Ectodermal cell (in vitro differentiated cells): ENCODE measurements around the gene NDUFB10.
A peak's percentile ranks its signal among the peaks of the same experiment; 100 is the strongest.

Experiments used
- H3K27ac ChIP-seq: 2 replicates; pipeline ENCODE4 v1.7.0; 2013; ENCODE audit warnings: mild to moderate bottlenecking, low read depth, low read length; ENCODE audit not compliant: insufficient read depth, poor library complexity, severe bottlenecking
- H3K27me3 ChIP-seq: 2 replicates; pipeline ENCODE4 v1.7.0; 2013; ENCODE audit warnings: mild to moderate bottlenecking, low read length; ENCODE audit not compliant: insufficient read depth, control insufficient read depth, poor library complexity, severe bottlenecking
- H3K36me3 ChIP-seq: one replicate; pipeline ENCODE4 v1.7.0; 2013; ENCODE audit warnings: low read length; ENCODE audit not compliant: control insufficient read depth, insufficient read depth
- H3K4me1 ChIP-seq: one replicate; pipeline ENCODE4 v1.7.0; 2013; ENCODE audit warnings: low read length; ENCODE audit not compliant: control insufficient read depth, insufficient read depth
- H3K4me3 ChIP-seq: 2 replicates; pipeline ENCODE4 v1.7.0; 2013; ENCODE audit warnings: low read depth, low read length, control low read depth; ENCODE audit not compliant: insufficient read depth
- H3K9me3 ChIP-seq: 2 replicates; pipeline ENCODE4 v1.7.0; 2013; ENCODE audit warnings: mild to moderate bottlenecking, low read length, moderate library complexity; ENCODE audit not compliant: control insufficient read depth
- WGBS, 2 experiments: methylation state at CpG; one replicate each; pipeline ENCODE4 v1.1.7; 2013; ENCODE audit warnings: missing lambda C conversion rate in 2 of 2; 5-methylcytosine and 5-hydroxymethylcytosine counted together

Gene NDUFB10

DNA sequence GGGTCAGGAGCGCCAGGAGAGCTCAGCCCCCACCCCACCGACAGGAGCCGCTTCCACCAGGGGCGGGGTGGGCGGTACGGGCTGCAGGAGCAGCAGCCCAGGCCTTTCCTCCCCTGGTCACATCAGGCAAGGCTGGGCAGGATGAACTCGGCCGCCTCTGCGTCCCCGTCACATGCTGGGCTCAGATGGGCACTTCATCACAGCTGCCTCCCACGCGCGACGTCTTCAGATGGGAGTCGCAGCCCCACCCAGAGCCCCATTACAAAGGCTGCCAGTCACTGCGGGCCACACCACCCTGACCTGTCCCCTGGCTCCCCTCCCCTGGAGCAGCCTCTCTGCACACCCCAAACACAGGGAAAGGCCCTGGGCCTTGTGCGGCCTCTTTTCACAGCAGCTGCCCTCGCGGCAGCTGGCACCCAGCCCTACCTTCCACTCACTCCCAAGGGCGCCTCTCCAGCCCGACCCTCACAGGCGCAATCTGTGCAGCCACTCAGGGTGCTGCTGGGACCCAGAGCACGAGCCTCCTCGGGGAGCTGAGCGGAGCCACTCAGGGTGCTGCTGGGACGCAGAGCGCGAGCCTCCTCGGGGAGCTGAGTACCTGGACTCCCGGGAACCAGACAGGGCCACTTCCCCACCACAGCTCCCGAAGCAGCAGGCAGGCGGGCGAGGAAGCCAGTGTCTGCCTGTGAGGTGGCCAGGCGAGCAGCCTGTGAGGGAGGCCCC lies 45.6 kb downstream of the NDUFB10 start:
- WGBS, 2 experiments: 91 to 92% methylated on average over 34 of the region's 34 CpGs
- H3K36me3 ChIP-seq: peaks cover 28% of the 10 kb centered on the region
- H3K27ac ChIP-seq: peak overlapping the region; percentile 84
- no peaks in the 10 kb centered on the region for H3K9me3 ChIP-seq
- H3K4me3 ChIP-seq: no peak overlapping the region
- H3K4me1 ChIP-seq: peaks cover 31% of the 10 kb centered on the region
- no peaks in the 10 kb centered on the region for H3K27me3 ChIP-seq

- WGBS, 2 experiments: 91 to 93% methylated on average over 21 of the region's 21 CpGs
- H3K4me1 ChIP-seq: peaks cover 34% of the 10 kb centered on the region
- no peak overlapping the region for H3K4me3 ChIP-seq
- peaks cover 21% of the 10 kb centered on the region for H3K36me3 ChIP-seq
- H3K27me3 ChIP-seq: no peaks in the 10 kb centered on the region
- no peaks in the 10 kb centered on the region for H3K9me3 ChIP-seq
- no peak overlapping the region for H3K27ac ChIP-seq
Observed at GRCh38 chr16:2005646-2006045, 46.3 kb downstream of the NDUFB10 start.

GRCh38 chr16:2006317-2006716 lies 47.0 kb downstream of the NDUFB10 start:
- Histone ChIP-seq H3K36me3 (peaks cover 14% of the 10 kb centered on the region), H3K9me3 (no peaks in the 10 kb centered on the region), H3K4me1 (peaks cover 34% of the 10 kb centered on the region), H3K4me3 (no peak overlapping the region), H3K27me3 (no peaks in the 10 kb centered on the region), H3K27ac (no peak overlapping the region)
- WGBS, 2 experiments: 93 to 94% methylated on average over 8 of the region's 8 CpGs

- Histone ChIP-seq H3K4me3 (no peak overlapping the region), H3K9me3 (no peaks in the 10 kb centered on the region), H3K27ac (no peak overlapping the region), H3K27me3 (no peaks in the 10 kb centered on the region), H3K36me3 (peaks cover 5% of the 10 kb centered on the region), H3K4me1 (peaks cover 34% of the 10 kb centered on the region)
- 94 to 95% methylated on average over 16 of the region's 16 CpGs for WGBS, 2 experiments
Observed at GRCh38 chr16:2007081-2007836, 47.9 kb downstream of the NDUFB10 start.

DNA sequence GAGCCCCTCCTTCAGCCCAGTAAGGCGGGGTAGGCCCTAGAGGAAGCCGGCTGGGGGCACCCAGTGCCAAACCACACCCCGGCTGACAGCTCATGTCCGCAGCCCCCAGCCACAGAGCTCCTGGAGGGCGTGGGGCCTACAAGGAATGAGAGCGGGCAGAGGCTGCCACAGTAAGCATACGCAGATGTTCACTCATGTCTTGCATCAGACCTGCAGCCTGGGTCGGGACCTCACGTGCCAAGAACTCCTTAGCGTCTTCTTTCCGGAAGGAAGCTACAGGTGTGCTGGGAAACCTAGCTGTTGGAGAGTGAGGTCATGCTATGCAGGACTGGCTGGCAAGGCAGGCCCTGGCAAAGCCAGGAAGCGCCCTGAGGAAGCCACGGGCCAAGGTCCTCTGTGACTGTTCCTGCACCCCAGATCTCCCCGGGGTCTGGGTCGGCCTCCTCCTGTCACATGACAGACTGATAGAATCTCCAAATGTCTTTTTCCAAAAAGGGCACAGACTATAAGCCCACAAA lies 48.7 kb downstream of the NDUFB10 start:
- 91 to 94% methylated on average over 15 of the region's 15 CpGs for WGBS, 2 experiments
- no peak overlapping the region for H3K27ac ChIP-seq
- no peaks in the 10 kb centered on the region for H3K36me3 ChIP-seq
- H3K9me3 ChIP-seq: no peaks in the 10 kb centered on the region
- no peaks in the 10 kb centered on the region for H3K27me3 ChIP-seq
- H3K4me3 ChIP-seq: peak overlapping the region; percentile 95
- peaks cover 34% of the 10 kb centered on the region for H3K4me1 ChIP-seq

GRCh38 chr16:2008631-2009163 lies 49.4 kb downstream of the NDUFB10 start:
- Histone ChIP-seq H3K9me3 (no peaks in the 10 kb centered on the region), H3K36me3 (no peaks in the 10 kb centered on the region), H3K27me3 (no peaks in the 10 kb centered on the region), H3K4me1 (peaks cover 34% of the 10 kb centered on the region), H3K4me3 (peak overlapping the region; percentile 95), H3K27ac (no peak overlapping the region)
- WGBS, 2 experiments: 15 to 17% methylated on average over 23 of the region's 23 CpGs

DNA sequence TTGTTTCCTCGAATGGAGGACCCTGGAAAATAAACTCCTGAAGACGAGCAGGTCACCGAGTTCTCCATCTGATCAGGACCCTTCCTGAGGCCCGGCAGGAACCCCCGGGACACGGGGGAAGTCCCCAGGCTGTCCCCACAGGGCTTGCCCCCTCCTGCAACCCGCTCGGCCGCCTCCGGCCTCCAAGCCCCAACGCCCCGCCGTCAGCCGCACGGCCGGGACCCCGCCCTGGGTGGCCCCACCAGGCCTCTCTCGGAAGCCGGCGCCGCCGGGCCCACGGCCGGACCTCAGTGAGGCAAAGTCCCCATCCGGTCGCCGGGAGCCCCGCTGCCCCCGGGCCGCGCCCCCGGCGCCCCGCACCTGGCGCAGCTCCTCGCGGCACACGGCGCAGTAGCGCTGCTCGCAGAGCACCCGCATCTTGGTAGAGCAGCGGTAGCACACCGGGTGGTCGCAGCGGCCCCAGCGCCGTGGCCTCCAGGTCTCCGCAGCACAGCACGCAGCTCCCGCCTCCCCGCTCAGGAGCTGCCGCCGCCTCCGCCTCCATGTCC lies 49.9 kb downstream of the NDUFB10 start:
- Histone ChIP-seq H3K27me3 (no peaks in the 10 kb centered on the region), H3K9me3 (no peaks in the 10 kb centered on the region), H3K27ac (peak overlapping the region; percentile 42), H3K4me1 (peaks cover 32% of the 10 kb centered on the region), H3K4me3 (peak overlapping the region; percentile 95), H3K36me3 (no peaks in the 10 kb centered on the region)
- 0 to 1% methylated on average over 55 of the region's 55 CpGs for WGBS, 2 experiments

DNA sequence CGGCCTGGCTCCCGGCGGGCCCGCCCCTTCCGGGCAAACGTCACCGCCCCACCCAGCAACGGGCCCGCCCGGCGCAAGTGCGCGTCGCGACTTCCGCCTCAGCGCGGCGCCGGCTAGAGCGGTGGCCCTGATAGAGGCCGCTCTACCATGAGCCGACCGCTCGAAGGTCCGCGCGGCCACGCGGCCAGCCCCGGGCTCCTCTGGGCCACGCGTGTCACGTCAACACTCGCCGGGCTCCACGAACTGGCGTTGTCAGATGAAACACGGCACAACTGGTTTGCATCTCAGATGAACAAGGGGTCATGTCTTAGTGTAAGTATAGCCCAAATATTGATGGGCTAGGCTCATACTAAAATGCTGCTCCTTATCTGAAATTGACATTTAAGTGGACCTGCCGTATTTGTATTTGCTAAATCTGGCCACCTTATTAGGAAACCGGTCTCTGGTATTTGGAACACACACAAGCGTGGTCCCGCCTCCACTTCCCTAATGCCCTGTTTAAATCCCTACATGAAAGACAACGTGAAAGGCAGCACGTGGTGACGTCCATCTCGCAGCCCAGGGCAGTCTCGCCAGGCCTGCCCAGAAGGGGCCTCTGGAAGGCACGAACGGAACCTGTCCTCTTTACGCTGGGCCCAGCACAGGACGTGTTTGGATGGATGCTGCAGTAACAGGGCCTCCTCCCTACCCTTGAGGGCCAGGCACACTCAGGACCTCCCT lies 50.6 kb downstream of the NDUFB10 start, which contains the start of gene ZNF598:
Gene ZNF598, minus strand, starts transcription at position 31 of the 720 bp plus-strand sequence.
- Histone ChIP-seq H3K27ac (peak within 1 kb of the TSS; percentile 42), H3K27me3 (no peaks in the 10 kb centered on the region), H3K9me3 (no peaks in the 10 kb centered on the region), H3K4me1 (peaks cover 25% of the 10 kb centered on the region), H3K4me3 (peak within 1 kb of the TSS; percentile 95), H3K36me3 (no peaks in the 10 kb centered on the region)
- 4% methylated on average over 52 of the region's 52 CpGs for WGBS, 2 experiments
